Erythroblast (primary cell): ENCODE measurements around the gene ATP6V0B.

Experiments
- DNase-seq, 2 experiments: peaks; one replicate each; lab custom pipeline; 2025; lab: John Stamatoyannopoulos, UW
- GATA1 ChIP-seq: IDR thresholded peaks from 2 replicates; pipeline ENCODE4 v1.6.1; 2011; ENCODE audit warnings: low read depth, mild to moderate bottlenecking, control low read depth, low read length, moderate library complexity
- POLR2A ChIP-seq: IDR thresholded peaks from 2 replicates; pipeline ENCODE4 v1.6.1; 2011; ENCODE audit warnings: mild to moderate bottlenecking, low read length

Gene ATP6V0B

GRCh38 chr1:43991476-43992231, 16.9 kb downstream of the ATP6V0B start, which contains the start of gene CCDC24:
Gene CCDC24, plus strand, starts transcription at chr1:43991599. Its CDS starts 280 bp downstream, at chr1:43991879.
- DNase-seq, result peak; percentile 78 to 83
- TF ChIP-seq POLR2A (peak; percentile 25), GATA1 (no peak)

- no peak for TF ChIP-seq POLR2A
- no peak for TF ChIP-seq GATA1
Observed at GRCh38 chr1:43992232-43992995, 17.7 kb downstream of the ATP6V0B start.

GRCh38 chr1:43993206-43993914, 18.6 kb downstream of the ATP6V0B start:
- TF ChIP-seq GATA1 (no peak), POLR2A (no peak)
- DNase-seq, result no peak

More at GRCh38 chr1:43992232-43992995, 17.7 kb downstream of the ATP6V0B start:
- DNase-seq, result no peak

- TF ChIP-seq POLR2A (no peak), GATA1 (no peak)
Observed at GRCh38 chr1:43994071-43994470, 19.3 kb downstream of the ATP6V0B start.

GRCh38 chr1:43994794-43995790, 20.3 kb downstream of the ATP6V0B start:
- TF ChIP-seq GATA1 (no peak), POLR2A (no peak)
- peak; percentile 77 to 78 for DNase-seq

More at GRCh38 chr1:43994071-43994470, 19.3 kb downstream of the ATP6V0B start:
- no peak for DNase-seq

GRCh38 chr1:43995984-43996732, 21.4 kb downstream of the ATP6V0B start:
- DNase-seq, result no peak

GRCh38 chr1:43996733-43997115, 22.0 kb downstream of the ATP6V0B start:
- TF ChIP-seq POLR2A (no peak), GATA1 (no peak)
- no peak for DNase-seq

More at GRCh38 chr1:43995984-43996732, 21.4 kb downstream of the ATP6V0B start:
- TF ChIP-seq POLR2A, result no peak
- no peak for TF ChIP-seq GATA1

- no peak for DNase-seq
- TF ChIP-seq GATA1 (no peak), POLR2A (no peak)
Observed at GRCh38 chr1:43997295-43997999, 22.7 kb downstream of the ATP6V0B start.

- TF ChIP-seq POLR2A (no peak), GATA1 (no peak)
- DNase-seq, result no peak
Observed at GRCh38 chr1:43998000-43998378, 23.2 kb downstream of the ATP6V0B start.

GRCh38 chr1:43999455-43999854, 24.7 kb downstream of the ATP6V0B start:
- no peak for DNase-seq
- no peak for TF ChIP-seq POLR2A
- TF ChIP-seq GATA1, result no peak

GRCh38 chr1:44000122-44000665, 25.4 kb downstream of the ATP6V0B start:
- DNase-seq, result no peak
- TF ChIP-seq GATA1 (no peak), POLR2A (no peak)

GRCh38 chr1:44002165-44002564, 27.4 kb downstream of the ATP6V0B start:
- no peak for DNase-seq
- TF ChIP-seq POLR2A, result no peak
- no peak for TF ChIP-seq GATA1
